Measurements from ENCODE around the gene EBP. TPM values are rescaled to one million over a fixed set of nuclear protein-coding genes. Genes with fewer than 3 reads are reported as not detected.
"Not testable (repeated sequence)": the region's sequence is repeated elsewhere in the genome, so short reads cannot be mapped to it uniquely, and the experiment has no call there.

EBP gene
- total RNA-seq, 1 experiment from 2014 or later = 76.1 TPM

DNA sequence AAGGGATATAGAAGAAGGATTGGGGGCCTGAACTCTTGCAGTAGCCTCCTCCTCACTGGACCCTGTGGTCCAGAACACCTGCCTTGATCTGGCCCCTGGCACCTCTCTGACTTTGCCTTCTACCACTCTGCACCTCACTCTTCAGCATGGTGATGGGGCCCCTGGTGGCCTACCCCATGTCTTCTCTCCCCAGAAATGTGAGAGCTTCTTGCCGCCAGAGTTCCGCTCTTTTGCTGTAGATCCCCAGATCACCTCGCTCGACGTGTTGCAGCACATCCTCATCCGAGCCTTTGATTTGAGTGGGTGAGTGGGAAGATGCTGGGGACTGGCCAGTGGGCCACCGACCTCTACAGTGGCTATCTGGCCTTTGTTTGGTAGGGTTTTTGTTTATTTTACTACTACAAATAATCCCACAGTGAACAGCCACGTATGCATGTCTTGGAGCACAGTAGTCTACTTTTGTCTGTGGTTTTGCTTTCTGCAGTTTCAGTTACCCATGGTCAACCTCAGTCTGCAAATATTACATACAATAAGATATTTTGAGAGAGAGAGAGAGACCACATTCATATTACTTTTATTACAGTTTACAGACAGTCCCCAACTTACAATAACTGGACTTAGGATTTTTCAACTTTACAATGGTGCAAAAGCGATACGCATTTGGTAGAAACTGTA is 19.7 kb downstream of the EBP start:
- H3K27ac ChIP-seq = no peak overlapping the region
- H3K9me3 ChIP-seq (replicated peaks) = no peaks in the 10 kb centered on the region
- no peak overlapping the region for H3K4me3 ChIP-seq
- H3K36me3 ChIP-seq = peaks cover 6% of the 10 kb centered on the region; the same call in 1 of the 2 replicates
- no peaks in the 10 kb centered on the region for H3K27me3 ChIP-seq (replicated peaks)
- DNase-seq (ENCODE audit: low read depth in 1 of 2, low spot score in 2 of 2) = no peak
- H3K4me1 ChIP-seq (replicated peaks) = peaks cover 10% of the 10 kb centered on the region

- Histone ChIP-seq H3K9me3 (replicated peaks) (no peaks in the 10 kb centered on the region), H3K36me3 (peaks cover 7% of the 10 kb centered on the region; the same call in 1 of the 2 replicates), H3K4me1 (replicated peaks) (no peaks in the 10 kb centered on the region), H3K27ac (no peak overlapping the region), H3K4me3 (no peak overlapping the region), H3K27me3 (replicated peaks) (no peaks in the 10 kb centered on the region)
- DNase-seq (ENCODE audit: low read depth in 1 of 2, low spot score in 2 of 2) = no peak
Measured at GRCh38 chrX:48548871-48549270, 27.3 kb downstream of the EBP start.

GRCh38 chrX:48555731-48556325 is 34.2 kb downstream of the EBP start:
- not testable (repeated sequence) for H3K27me3 ChIP-seq (replicated peaks); H3K4me1 ChIP-seq (replicated peaks); H3K4me3 ChIP-seq; DNase-seq (ENCODE audit: low read depth in 1 of 2, low spot score in 2 of 2); H3K27ac ChIP-seq; H3K9me3 ChIP-seq (replicated peaks)
- H3K36me3 ChIP-seq = peaks cover 16% of the 10 kb centered on the region

GRCh38 chrX:48558271-48558670 is 36.7 kb downstream of the EBP start:
- Histone ChIP-seq H3K9me3 (replicated peaks) (no peaks in the 10 kb centered on the region), H3K4me1 (replicated peaks) (no peaks in the 10 kb centered on the region), H3K27ac (no peak overlapping the region), H3K27me3 (replicated peaks) (no peaks in the 10 kb centered on the region), H3K36me3 (peaks cover 16% of the 10 kb centered on the region), H3K4me3 (no peak overlapping the region)
- DNase-seq (ENCODE audit: low read depth in 1 of 2, low spot score in 2 of 2) = peak in 1 of 2 experiments; percentile 4

DNA sequence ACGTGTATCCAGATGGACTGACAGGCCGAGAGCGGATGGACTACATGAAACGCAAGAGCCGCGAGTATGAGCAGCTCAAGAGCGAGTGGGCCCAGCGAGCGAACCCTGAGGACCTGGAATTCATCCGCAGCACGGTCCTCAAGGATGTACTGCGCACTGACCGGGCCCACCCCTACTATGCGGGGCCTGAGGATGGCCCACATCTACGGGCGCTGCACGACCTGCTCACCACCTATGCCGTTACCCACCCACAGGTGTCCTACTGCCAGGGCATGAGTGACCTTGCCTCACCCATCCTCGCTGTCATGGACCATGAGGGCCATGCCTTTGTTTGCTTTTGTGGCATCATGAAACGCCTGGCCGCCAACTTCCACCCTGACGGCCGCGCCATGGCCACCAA is 38.0 kb downstream of the EBP start:
- Histone ChIP-seq H3K36me3 (peaks cover 16% of the 10 kb centered on the region), H3K27me3 (replicated peaks) (no peaks in the 10 kb centered on the region), H3K9me3 (replicated peaks) (no peaks in the 10 kb centered on the region), H3K27ac (no peak overlapping the region), H3K4me3 (no peak overlapping the region), H3K4me1 (replicated peaks) (no peaks in the 10 kb centered on the region)
- DNase-seq (ENCODE audit: low read depth in 1 of 2, low spot score in 2 of 2) = no peak

DNA sequence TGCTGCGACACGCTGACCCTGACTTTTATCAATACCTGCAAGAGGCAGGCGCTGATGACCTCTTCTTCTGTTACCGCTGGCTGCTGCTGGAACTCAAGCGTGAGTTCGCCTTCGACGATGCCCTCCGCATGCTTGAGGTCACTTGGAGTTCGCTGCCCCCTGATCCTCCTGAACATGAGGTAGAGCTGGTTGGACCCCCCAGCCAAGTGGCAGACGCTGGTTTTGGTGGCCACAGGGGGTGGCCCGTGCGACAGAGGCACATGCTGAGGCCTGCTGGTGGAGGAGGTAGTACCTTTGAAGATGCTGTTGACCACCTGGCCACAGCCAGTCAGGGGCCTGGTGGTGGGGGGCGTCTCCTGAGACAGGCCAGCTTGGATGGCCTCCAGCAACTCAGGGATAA is 38.4 kb downstream of the EBP start:
- Histone ChIP-seq H3K36me3 (peaks cover 16% of the 10 kb centered on the region), H3K27ac (no peak overlapping the region), H3K9me3 (replicated peaks) (no peaks in the 10 kb centered on the region), H3K4me1 (replicated peaks) (no peaks in the 10 kb centered on the region), H3K4me3 (no peak overlapping the region), H3K27me3 (replicated peaks) (no peaks in the 10 kb centered on the region)
- DNase-seq (ENCODE audit: low read depth in 1 of 2, low spot score in 2 of 2) = no peak

DNA sequence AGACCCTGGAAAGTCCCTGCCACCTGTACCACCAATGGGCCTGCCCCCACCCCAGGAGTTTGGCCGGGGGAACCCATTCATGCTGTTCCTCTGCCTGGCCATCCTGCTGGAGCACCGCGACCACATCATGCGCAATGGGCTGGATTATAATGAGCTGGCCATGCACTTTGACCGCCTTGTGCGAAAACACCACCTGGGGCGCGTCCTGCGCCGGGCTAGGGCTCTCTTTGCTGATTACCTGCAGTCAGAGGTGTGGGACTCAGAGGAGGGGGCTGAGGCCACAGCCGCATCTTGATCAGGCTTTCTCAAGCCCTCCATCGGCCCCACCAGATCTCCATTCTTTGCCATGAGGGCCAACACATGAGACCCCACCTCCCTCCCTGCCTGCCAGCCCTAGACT is 39.1 kb downstream of the EBP start:
- no peak for DNase-seq (ENCODE audit: low read depth in 1 of 2, low spot score in 2 of 2)
- Histone ChIP-seq H3K4me3 (no peak overlapping the region), H3K4me1 (replicated peaks) (no peaks in the 10 kb centered on the region), H3K27me3 (replicated peaks) (no peaks in the 10 kb centered on the region), H3K9me3 (replicated peaks) (no peaks in the 10 kb centered on the region), H3K27ac (no peak overlapping the region), H3K36me3 (peaks cover 16% of the 10 kb centered on the region)

DNA sequence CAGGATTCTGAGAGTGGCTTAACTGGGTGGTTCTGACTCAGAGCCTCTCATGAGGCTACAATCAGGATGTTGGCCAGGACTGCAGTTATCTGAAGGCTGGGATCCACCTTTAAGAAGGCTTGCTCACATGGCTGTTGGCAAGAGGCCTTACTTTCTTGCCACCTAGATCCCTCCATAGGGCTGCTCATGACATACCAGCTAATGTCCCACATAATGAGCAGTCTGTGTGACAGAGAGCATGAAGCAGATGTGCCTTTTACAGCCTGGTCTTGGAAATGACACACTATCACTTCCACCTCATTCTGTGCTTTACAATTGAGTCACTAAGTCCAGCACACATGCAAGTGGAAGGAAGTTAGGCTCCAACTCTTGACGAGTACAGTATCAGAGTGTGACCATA is 48.4 kb downstream of the EBP start:
- Histone ChIP-seq H3K27me3 (replicated peaks) (no peaks in the 10 kb centered on the region), H3K27ac (no peak overlapping the region), H3K4me1 (replicated peaks) (peaks cover 5% of the 10 kb centered on the region), H3K4me3 (no peak overlapping the region), H3K36me3 (peaks cover 7% of the 10 kb centered on the region), H3K9me3 (replicated peaks) (no peaks in the 10 kb centered on the region)
- DNase-seq (ENCODE audit: low read depth in 1 of 2, low spot score in 2 of 2) = no peak

- Histone ChIP-seq H3K4me1 (replicated peaks) (peaks cover 14% of the 10 kb centered on the region), H3K27me3 (replicated peaks) (no peaks in the 10 kb centered on the region), H3K4me3 (peak overlapping the region; percentile 82), H3K9me3 (replicated peaks) (no peaks in the 10 kb centered on the region), H3K36me3 (peaks cover 45% of the 10 kb centered on the region), H3K27ac (peak overlapping the region; percentile 100)
- DNase-seq (ENCODE audit: low read depth in 1 of 2, low spot score in 2 of 2) = no peak
Measured at GRCh38 chrX:48573690-48574269, 52.2 kb downstream of the EBP start.

DNA sequence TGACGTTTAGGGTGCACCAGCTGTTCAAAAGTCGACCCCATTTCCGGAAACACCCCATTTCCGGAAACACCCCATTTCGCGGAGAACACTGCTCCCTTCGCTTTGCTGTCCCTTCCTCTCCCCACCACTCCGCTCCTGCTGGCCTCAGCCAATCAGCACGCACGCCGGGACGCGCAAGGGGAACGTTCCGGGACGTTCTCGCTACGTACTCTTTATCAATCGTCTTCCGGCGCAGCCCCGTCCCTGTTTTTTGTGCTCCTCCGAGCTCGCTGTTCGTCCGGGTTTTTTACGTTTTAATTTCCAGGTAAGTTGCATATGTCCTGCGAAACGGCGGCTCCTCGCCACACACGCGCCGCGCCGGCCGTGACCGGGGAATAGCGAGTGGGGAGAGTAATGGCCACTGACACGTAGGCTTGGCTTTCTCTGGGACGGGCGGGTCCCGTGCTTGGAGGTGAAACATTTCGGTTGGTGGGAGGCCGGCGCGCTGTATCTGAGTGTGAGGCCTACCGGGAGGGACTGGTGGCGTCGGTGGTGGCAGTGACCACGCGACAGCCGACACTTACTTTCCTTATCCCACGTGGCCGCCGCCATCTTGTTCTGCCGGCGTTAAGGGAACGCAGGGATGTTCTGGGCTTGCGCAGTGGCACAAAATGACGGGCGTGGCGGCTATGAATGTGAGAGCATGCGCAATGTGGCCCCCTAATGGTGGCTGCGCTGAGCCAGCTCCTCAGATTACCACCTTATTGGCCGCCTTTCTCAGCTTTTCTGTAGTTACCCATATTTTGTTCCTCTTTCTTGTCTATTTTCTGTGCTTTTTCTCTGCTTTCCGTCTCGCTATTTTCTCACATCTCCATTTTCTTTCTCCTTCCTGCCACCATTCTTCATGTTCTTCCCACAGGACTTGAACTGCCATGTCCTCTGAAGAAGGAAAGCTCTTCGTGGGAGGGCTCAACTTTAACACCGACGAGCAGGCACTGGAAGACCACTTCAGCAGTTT is 53.0 kb downstream of the EBP start, which contains the start of gene RBM3:
Gene RBM3, plus strand, starts transcription at position 215 of the 997 bp plus-strand sequence. Its CDS starts 697 bp downstream, at position 912.
- Histone ChIP-seq H3K4me3 (peak within 1 kb of the TSS; percentile 82), H3K27me3 (replicated peaks) (0 out of 2 replicates have a peak, but pooled peaks cover 2% of the 10 kb centered on the region), H3K36me3 (peaks cover 53% of the 10 kb centered on the region), H3K4me1 (replicated peaks) (peaks cover 14% of the 10 kb centered on the region), H3K27ac (peak within 1 kb of the TSS; percentile 100), H3K9me3 (replicated peaks) (no peaks in the 10 kb centered on the region)
- DNase-seq (ENCODE audit: low read depth in 1 of 2, low spot score in 2 of 2) = peak; percentile 89 to 94

DNA sequence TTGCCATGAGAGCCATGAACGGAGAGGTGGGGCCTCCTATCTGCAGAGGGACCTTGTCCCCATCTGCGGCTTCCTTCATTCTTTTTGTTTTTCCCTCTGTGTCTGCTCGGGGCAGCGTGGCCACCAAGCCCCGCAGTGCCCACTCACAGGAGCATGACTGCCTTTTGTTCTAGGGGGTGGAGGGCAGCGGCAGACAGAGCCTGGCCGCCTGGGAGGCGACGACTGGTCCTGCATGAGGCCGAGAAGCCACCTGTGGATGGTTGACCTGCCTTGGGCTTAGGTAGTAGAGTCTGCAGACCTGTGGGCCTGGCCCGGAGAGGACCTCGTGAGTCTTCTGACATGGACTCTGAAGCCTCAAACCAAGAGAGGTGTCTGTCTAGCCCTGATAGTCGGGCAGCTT is 54.0 kb downstream of the EBP start:
- Histone ChIP-seq H3K27ac (no peak overlapping the region), H3K4me3 (peak overlapping the region; percentile 82), H3K36me3 (peaks cover 56% of the 10 kb centered on the region), H3K27me3 (replicated peaks) (0 out of 2 replicates have a peak, but pooled peaks cover 2% of the 10 kb centered on the region), H3K9me3 (replicated peaks) (no peaks in the 10 kb centered on the region), H3K4me1 (replicated peaks) (peaks cover 14% of the 10 kb centered on the region)
- DNase-seq (ENCODE audit: low read depth in 1 of 2, low spot score in 2 of 2) = no peak

- H3K9me3 ChIP-seq (replicated peaks) = no peaks in the 10 kb centered on the region
- H3K4me1 ChIP-seq (replicated peaks) = peaks cover 14% of the 10 kb centered on the region
- DNase-seq (ENCODE audit: low read depth in 1 of 2, low spot score in 2 of 2) = no peak
- H3K36me3 ChIP-seq = peaks cover 56% of the 10 kb centered on the region
- H3K27me3 ChIP-seq (replicated peaks) = 0 out of 2 replicates have a peak, but pooled peaks cover 2% of the 10 kb centered on the region
- peak overlapping the region; percentile 82 for H3K4me3 ChIP-seq
- no peak overlapping the region for H3K27ac ChIP-seq
Measured at GRCh38 chrX:48576108-48576507, 54.5 kb downstream of the EBP start.
